K562 (cell line): Measurements from ENCODE around the gene GUCY2C. TPM values are rescaled to one million over a fixed set of nuclear protein-coding genes. Genes with fewer than 3 reads are reported as not detected.

ENCODE experiments used
- MYNN ChIP-seq, 2 experiments: sonication (generic); formaldehyde crosslinking in 1 of 2; IDR thresholded peaks; 2 replicates each; pipeline versions ENCODE4 v1.5.0 to v1.6.1; 2016 to 2020; ENCODE audit warnings: antibody characterized with exemption in 1 of 2, missing genetic modification reagents in 1 of 2
- NR3C1 ChIP-seq: sonication (generic); formaldehyde crosslinking; IDR thresholded peaks from 2 replicates; pipeline ENCODE4 v1.8.1; 2022; ENCODE audit warnings: missing genetic modification reagents
- RB1 ChIP-seq: fragments of 450-650 bp; IDR thresholded peaks from 2 replicates; pipeline ENCODE4 v1.6.1; 2017; ENCODE audit warnings: low read depth, mild to moderate bottlenecking
- SMC3 ChIP-seq: conservative IDR thresholded peaks from 2 replicates; pipeline ENCODE4 v1.6.1; 2011; ENCODE audit warnings: low read depth, low read length, improper control_type of control experiment; ENCODE audit not compliant: insufficient read depth
- polyA plus RNA-seq, 8 experiments: library from polyadenylated mRNA; depleted of rRNA in 4 of 8; stranded (reverse) in 5 of 8; unstranded in 3 of 8; fragments of >200 nt; fragmentation: Nextera tagmentation in 2 of 8; fragmentation: Illumina TruSeq in 1 of 8; extraction: Ambion mirVana in 2 of 8; extraction: Trizol in 1 of 8; gene quantifications; 2 replicates each; pipeline versions ENCODE4 v1.2.1 to v1.2.3, GENCODE V29; 2011 to 2014; ENCODE audit warnings: inconsistent platforms in 1 of 8, missing spikeins in 1 of 8
- total RNA-seq, 7 experiments: library from RNA; depleted of rRNA in 6 of 7; stranded (reverse); fragments of >200 nt in 6 of 7; fragmentation: Illumina TruSeq in 2 of 7; extraction: Trizol in 2 of 7; gene quantifications; 2 replicates each; pipeline versions ENCODE4 v1.2.1 to v1.2.3, GENCODE V29; 2011 to 2021; ENCODE audit warnings: low replicate concordance in 1 of 7
- TF ChIP-seq, protein P1 (sequence below), 2 experiments: fragments of 450-650 bp; formaldehyde crosslinking in 1 of 2; IDR thresholded peaks; 2 replicates each; pipeline versions ENCODE4 v1.4.0 to v1.6.1; 2014 to 2020; ENCODE audit warnings: mild to moderate bottlenecking in 2 of 2, borderline replicate concordance in 1 of 2, low read depth in 1 of 2
- TF ChIP-seq, protein P2 (sequence below), 2 experiments: fragments of 450-650 bp; conservative IDR thresholded peaks; 2 replicates each; pipeline ENCODE4 v1.6.1; 2017; ENCODE audit warnings: mild to moderate bottlenecking in 2 of 2, moderate library complexity in 2 of 2

Gene GUCY2C
- total and polyA plus RNA-seq, 9 of the 15 experiments (the other 6 are each of a cell fraction or from before 2014, with no cell fraction given), result 0.01 to 0.05 (median 0.04) TPM; not detected in 6

GRCh38 chr12:14629832-14630710, 66.3 kb downstream of the GUCY2C start (continued):
- TF ChIP-seq, protein P1, sequence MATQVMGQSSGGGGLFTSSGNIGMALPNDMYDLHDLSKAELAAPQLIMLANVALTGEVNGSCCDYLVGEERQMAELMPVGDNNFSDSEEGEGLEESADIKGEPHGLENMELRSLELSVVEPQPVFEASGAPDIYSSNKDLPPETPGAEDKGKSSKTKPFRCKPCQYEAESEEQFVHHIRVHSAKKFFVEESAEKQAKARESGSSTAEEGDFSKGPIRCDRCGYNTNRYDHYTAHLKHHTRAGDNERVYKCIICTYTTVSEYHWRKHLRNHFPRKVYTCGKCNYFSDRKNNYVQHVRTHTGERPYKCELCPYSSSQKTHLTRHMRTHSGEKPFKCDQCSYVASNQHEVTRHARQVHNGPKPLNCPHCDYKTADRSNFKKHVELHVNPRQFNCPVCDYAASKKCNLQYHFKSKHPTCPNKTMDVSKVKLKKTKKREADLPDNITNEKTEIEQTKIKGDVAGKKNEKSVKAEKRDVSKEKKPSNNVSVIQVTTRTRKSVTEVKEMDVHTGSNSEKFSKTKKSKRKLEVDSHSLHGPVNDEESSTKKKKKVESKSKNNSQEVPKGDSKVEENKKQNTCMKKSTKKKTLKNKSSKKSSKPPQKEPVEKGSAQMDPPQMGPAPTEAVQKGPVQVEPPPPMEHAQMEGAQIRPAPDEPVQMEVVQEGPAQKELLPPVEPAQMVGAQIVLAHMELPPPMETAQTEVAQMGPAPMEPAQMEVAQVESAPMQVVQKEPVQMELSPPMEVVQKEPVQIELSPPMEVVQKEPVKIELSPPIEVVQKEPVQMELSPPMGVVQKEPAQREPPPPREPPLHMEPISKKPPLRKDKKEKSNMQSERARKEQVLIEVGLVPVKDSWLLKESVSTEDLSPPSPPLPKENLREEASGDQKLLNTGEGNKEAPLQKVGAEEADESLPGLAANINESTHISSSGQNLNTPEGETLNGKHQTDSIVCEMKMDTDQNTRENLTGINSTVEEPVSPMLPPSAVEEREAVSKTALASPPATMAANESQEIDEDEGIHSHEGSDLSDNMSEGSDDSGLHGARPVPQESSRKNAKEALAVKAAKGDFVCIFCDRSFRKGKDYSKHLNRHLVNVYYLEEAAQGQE (IDR thresholded peaks at IDR 0.05; ENCODE audit: borderline replicate concordance), result peak; percentile 61
- TF ChIP-seq, protein P1 (CRISPR knock-in tag; IDR thresholded peaks at IDR 0.05; ENCODE audit: low read depth), result no peak
- TF ChIP-seq, protein P2, sequence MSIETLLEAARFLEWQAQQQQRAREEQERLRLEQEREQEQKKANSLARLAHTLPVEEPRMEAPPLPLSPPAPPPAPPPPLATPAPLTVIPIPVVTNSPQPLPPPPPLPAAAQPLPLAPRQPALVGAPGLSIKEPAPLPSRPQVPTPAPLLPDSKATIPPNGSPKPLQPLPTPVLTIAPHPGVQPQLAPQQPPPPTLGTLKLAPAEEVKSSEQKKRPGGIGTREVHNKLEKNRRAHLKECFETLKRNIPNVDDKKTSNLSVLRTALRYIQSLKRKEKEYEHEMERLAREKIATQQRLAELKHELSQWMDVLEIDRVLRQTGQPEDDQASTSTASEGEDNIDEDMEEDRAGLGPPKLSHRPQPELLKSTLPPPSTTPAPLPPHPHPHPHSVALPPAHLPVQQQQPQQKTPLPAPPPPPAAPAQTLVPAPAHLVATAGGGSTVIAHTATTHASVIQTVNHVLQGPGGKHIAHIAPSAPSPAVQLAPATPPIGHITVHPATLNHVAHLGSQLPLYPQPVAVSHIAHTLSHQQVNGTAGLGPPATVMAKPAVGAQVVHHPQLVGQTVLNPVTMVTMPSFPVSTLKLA (conservative IDR thresholded peaks at IDR 0.05), result no peak
- TF ChIP-seq NR3C1 (CRISPR knock-in tag), result no peak
- peak; percentile 60 for TF ChIP-seq SMC3
- no peak for TF ChIP-seq MYNN (IDR thresholded peaks at IDR 0.05)
- no peak for TF ChIP-seq MYNN (CRISPR knock-in tag; IDR thresholded peaks at IDR 0.05)
- TF ChIP-seq RB1, result 0 out of 2 replicates have a peak, but pooled peaks have one; percentile 20
